SK-N-SH treated with all-trans-retinoic acid at 6 μM for 48 hours (cell line): ENCODE results near the gene KCNK5.

Source experiments
- OSR1 ChIP-seq: fragments of 250-450 bp; sonication (Bioruptor Pico); IDR thresholded peaks from 2 replicates; pipeline ENCODE4 v1.8.0; 2022; ENCODE audit warnings: moderate library complexity, mild to moderate bottlenecking, inconsistent platforms
- RARB ChIP-seq: fragments of 250-450 bp; sonication (Bioruptor Pico); IDR thresholded peaks from 2 replicates; pipeline ENCODE4 v1.8.0; 2021; ENCODE audit warnings: mild to moderate bottlenecking, moderate library complexity
- ZFP3 ChIP-seq: fragments of 250-450 bp; sonication (Bioruptor Pico); IDR thresholded peaks from 2 replicates; pipeline ENCODE4 v1.5.0; 2020; ENCODE audit warnings: mild to moderate bottlenecking, moderate library complexity
- TF ChIP-seq, protein P1 (sequence below): fragments of 250-450 bp; sonication (Bioruptor Pico); IDR thresholded peaks from 2 replicates; pipeline ENCODE4 v1.5.1; 2020; ENCODE audit warnings: low read depth, mild to moderate bottlenecking, moderate library complexity

DNA sequence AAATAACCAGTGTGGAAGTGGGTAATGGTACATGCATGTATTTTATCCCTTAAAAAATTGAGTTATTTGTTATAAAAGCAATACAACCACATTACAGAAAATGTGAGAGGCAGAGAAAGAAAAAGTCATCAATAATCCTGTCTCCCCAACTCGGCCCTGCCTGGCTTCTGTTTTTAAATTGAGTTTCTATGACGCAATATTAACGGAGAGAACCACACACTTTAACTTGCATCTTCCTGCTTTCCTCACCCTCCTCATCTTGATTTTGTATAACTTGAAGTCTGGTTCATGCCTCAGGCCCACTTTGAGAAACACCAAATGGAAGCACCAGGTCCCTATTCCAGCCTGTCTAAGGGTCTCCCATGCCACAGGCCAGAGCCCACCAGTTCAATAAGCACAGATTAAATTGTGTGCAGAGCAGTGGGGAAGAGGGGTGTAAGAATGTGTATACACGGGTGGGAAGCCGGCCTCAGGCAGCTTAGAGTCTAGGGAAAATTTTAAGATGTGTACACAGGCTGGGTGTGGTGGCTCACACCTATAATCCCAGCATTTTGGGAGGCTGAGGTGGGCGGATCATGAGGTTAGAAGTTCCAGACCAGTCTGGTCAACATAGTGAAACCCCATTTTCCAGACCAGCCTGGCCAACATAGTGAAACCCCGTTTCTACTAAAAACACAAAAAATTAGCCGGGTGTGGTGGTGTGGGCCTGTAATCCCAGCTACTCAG is 15.9 kb downstream of the KCNK5 start:
- no peak for TF ChIP-seq ZFP3 (CRISPR knock-in tag)
- TF ChIP-seq OSR1 (CRISPR knock-in tag), result no peak
- TF ChIP-seq, protein P1, sequence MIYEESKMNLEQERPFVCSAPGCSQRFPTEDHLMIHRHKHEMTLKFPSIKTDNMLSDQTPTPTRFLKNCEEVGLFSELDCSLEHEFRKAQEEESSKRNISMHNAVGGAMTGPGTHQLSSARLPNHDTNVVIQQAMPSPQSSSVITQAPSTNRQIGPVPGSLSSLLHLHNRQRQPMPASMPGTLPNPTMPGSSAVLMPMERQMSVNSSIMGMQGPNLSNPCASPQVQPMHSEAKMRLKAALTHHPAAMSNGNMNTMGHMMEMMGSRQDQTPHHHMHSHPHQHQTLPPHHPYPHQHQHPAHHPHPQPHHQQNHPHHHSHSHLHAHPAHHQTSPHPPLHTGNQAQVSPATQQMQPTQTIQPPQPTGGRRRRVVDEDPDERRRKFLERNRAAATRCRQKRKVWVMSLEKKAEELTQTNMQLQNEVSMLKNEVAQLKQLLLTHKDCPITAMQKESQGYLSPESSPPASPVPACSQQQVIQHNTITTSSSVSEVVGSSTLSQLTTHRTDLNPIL (CRISPR knock-in tag), result no peak
- TF ChIP-seq RARB, result no peak
